HG03175 (cell line): ENCODE results near the gene ZNF408.
"Not testable (repeated sequence)": the region's sequence is repeated elsewhere in the genome, so short reads cannot be mapped to it uniquely, and the experiment has no call there.

ENCODE experiments used
- ATAC-seq: cut with Tn5 transposase; IDR thresholded peaks from one replicate; pipeline ENCODE4 v1.9.1; 2021; ENCODE audit warnings: mild to moderate bottlenecking, moderate library complexity; ENCODE audit not compliant: unreplicated experiment

Gene ZNF408

DNA sequence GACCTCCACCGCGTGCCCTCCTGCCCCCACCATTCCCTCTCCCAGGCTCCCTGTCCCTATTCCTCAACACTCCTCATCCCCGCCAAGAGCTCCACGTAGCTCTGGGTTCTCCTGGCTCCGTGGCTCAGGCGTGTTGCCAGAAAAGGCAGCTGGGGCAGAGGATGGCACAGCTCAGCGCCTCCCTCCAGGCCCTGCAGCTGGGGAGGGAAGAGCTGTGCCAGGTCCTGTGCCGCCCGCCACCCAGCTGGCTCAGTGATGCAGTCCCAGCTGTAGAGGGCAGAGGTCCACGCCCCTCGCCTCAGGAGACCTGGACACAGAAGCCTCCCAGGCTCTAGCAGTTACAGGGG, 4.6 kb upstream of the ZNF408 start:
- ATAC-seq = no peak

- no peak for ATAC-seq
These were observed 3.5 kb upstream of the ZNF408 start for GRCh38 chr11:46697303-46697702.

DNA sequence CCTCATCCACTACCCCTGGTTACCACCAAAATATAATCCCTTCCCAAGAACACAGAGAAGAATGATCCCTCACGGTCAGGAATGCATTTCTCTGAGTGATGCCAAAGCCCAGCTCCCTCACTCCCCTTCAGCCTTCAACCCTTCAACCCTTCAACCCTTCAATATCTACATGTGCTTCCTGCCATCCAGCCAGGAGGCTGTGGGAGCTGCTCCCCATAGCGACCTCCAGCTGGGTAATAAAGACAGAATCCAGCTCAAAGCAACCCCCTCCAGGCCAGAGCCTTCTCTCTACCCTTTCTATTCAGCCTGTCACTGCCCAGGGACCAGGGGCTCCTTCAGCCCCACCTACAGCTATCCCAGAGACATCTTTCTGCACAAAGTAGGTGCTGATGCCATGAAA, 3.1 kb upstream of the ZNF408 start:
- ATAC-seq = no peak

DNA sequence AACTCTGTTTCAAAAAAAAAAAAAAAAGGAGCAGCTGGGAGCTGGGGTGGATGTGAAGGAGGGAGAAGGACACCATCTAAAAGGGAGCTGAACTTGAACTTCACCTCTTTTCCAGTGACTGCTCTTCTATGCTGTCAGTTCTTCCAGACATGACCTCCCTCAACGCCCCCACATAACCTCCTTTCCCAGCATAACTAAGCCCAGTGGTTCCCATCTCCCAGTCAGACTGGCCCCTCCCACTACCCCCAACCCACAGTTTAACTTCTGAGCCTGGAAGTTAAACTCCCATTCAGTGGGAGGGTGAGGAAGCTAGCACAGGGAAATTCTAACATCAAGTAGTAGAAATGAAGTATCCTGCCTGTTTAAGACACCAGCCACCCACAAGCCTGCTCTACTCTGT, 2.2 kb upstream of the ZNF408 start:
- ATAC-seq = no peak

DNA sequence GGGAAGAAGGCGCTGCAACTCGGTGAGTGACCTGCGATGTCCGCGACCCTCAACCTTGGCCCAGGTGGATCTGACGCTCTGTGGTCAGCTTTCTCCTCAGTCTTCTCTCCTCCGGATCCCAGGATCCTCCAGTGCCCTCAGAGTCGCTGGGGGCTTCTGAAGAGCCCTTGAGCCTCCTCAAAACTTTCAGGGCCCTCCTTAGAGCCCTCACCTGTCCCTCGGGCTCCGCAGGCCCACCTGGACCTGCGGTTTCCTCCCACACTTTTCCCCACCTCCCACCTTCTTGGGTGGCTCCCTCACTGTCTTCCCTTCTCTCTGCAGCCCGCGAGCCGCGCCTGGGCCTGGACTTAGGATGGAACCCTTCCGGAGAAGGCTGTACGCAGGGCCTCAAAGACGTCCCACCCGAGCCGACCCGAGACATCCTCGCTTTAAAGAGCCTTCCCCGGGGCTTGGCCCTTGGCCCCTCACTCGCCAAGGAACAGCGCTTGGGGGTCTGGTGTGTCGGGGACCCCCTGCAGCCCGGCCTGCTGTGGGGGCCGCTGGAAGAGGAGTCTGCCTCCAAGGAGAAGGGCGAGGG, 335 bp downstream of the ZNF408 start:
- ATAC-seq = no peak

DNA sequence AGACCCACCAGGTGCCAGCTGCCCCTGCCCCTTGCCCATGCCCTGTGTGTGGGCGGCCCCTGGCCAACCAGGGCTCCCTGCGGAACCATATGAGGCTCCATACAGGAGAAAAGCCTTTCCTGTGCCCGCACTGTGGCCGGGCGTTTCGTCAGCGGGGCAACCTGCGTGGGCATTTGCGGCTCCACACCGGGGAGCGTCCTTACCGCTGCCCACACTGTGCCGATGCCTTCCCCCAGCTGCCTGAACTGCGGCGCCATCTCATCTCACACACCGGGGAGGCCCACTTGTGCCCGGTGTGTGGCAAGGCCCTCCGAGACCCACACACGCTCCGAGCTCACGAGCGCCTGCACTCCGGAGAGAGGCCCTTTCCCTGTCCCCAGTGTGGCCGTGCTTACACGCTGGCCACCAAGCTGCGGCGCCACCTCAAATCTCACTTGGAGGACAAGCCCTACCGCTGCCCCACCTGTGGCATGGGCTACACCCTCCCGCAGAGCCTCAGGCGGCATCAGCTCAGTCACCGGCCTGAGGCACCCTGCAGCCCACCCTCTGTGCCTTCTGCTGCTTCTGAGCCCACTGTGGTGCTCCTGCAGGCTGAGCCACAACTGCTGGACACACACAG, 4.3 kb downstream of the ZNF408 start:
- ATAC-seq = no peak

DNA sequence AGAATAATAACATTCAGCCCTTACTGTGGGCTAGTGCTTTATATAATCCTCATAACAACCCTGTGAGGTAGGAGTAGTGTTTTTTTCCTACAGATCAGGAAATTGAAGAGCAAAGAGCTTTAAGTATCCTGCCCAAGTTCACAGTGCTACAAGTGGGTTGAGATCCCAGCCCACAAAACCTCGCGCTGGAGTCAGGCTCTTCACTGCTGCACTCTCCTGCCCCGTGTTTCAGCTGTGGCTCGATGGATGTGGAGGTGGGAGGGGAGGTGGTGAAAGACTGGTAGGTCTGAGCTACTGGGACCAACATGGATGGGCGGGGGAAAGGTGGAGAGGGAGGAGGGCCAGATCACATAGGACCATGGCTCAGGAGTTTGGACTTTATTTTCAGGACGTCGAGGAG, 6.1 kb downstream of the ZNF408 start:
- no peak for ATAC-seq

- ATAC-seq = not testable (repeated sequence)
These were observed 8.5 kb downstream of the ZNF408 start for GRCh38 chr11:46709351-46709750.

GRCh38 chr11:46710821-46711269, 10.0 kb downstream of the ZNF408 start:
- no peak for ATAC-seq

DNA sequence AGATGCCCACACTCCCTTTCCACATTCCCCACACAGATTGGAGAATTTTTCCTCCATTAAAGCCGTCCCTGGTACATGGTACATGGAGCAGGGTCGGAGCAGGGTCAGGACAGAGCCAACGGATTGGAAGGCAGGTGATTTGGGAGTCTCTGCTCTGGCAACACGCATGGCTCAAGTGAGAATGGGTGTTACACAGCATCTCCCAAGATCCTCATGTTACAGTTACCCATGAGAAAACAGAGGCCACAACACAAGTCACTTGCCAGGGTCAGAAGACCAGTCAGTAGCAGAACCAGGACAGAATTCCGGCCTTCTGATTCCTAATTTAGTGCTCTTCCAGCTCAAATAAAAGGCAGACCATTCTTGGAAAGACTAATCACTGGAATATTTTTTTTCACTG, 10.5 kb downstream of the ZNF408 start:
- ATAC-seq = no peak

DNA sequence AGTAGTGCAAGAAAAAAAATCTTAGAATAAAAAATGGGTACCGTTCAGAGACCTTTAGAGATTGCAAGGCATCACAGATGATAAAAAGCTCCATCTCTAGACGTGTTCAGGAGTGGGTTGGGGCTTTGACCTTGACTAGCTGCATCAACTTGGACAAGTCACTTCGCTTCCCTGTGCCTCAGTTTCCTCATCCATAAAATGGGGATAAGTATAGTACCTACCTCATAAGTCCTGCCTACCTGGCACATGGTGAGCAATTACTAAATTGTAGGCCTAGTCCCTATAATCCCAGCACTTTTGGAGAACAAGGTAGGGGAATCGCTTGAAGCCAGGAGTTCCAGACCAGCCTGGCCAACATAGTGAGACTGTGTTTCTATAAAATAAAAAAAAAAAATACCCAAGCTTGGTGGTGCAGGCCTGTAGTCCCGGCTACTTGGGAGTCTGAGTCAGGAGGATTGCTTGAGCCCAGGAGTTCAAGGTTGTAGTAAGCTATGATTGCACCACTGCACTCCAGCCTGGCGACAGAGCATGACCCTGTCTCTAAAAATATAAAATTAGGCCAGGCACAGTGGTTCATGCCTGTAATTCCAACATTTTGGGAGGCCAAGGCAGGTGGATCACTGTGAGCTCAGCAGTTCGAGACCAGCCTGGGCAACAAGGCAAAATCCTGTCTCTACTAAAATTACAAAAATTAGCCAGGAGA, 12.2 kb downstream of the ZNF408 start:
- ATAC-seq = no peak

GRCh38 chr11:46717825-46718154, 17.0 kb downstream of the ZNF408 start:
- ATAC-seq = not testable (repeated sequence)

DNA sequence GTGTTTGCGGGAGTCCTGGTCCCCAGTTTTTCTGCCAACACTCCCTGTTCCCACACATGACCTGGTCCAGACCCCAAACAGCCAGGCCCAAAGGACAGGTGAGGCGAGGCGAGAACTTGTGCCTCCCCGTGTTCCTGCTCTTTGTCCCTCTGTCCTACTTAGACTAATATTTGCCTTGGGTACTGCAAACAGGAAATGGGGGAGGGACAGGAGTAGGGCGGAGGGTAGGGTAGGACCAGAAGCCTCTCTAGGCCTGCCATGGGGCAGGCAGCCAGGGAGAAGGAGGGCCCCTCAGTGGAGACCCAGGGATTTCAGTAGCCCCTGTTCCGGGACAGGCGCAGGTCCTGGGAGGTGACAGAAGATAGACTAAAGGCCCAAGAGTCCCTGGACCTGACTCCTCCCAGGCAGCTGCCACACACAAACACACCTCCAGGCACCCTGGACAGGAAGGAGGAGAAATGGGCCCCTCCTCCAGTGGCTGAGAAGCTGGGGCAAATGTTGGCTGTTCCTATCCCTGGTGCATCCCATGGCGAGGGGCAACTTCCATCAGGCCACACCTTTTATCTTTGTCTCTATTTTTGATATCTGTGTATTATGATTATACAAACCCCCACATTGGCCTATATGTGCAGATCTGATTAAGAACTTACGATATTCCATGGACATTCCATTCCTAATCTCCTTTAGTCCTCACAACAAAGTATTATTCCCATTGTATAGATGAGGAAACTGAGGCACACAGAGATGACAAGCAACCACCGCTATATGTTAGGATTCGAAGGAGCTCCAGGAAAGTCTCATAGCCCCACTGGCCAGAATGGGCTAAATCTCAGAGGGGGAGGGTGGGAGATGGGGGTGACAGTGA, 17.6 kb downstream of the ZNF408 start:
- ATAC-seq = no peak

GRCh38 chr11:46719048-46719542, 18.3 kb downstream of the ZNF408 start, which contains the start of gene F2:
F2 (plus strand) TSS chr11:46719213; CDS start chr11:46719236, 23 bp downstream.
- ATAC-seq = no peak

- no peak for ATAC-seq
These were observed 18.9 kb downstream of the ZNF408 start for GRCh38 chr11:46719543-46720218.

GRCh38 chr11:46721286-46721685, 20.5 kb downstream of the ZNF408 start:
- ATAC-seq = no peak

DNA sequence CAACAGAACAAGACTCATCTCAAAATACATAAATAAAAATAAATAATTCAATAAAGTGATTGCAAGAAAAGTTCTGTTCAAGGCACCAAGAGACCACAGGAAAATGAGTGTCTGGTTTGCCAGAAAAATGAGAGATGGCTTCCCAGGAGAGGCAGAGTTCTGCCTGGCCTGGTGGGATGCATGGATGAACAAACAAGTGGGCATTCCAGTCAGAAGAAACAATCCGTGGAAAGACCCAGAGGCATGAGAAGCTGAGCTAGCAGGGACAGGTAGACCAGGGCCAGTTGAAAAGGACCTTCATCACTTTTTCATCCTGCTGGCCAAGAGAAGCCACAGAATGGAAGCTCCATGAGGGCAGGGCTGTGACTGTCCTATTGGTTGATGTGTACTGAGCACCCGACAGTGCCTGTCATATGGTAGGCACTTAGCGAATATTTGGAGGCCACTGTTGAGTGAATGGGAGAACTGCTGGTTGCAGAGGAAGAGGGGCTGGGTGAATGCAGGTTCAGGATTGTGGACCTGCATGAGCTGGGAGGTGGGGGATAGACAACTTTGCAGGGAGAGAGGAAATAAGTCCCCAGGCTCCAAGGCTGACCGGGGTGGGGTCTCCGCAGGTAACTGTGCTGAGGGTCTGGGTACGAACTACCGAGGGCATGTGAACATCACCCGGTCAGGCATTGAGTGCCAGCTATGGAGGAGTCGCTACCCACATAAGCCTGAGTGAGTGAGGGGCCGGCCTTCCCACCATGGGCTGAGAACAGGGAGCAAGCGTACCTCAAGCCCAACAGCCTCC, 21.9 kb downstream of the ZNF408 start:
- ATAC-seq = no peak

GRCh38 chr11:46723359-46723680, 22.5 kb downstream of the ZNF408 start:
- ATAC-seq = no peak

DNA sequence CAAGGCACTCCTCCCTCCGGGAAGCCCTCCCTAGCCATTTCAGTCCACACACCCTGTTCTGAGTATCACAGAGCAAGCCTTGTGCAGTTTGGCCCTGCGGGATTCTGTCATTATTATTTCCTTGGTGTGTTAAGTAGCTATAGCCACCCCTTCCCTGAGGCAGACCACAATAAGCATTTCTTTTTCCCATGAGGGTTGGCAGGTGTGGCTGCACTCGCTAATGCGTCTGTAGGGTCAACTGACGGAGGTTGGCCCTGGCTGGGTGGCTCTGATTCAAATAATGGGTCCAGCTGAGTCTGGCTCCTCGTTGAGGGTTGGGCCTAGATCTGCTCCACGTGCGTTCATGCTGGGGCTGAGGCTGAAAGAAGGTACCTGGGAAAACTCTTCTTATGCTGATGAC, 23.3 kb downstream of the ZNF408 start:
- no peak for ATAC-seq
